Stomach (tissue), 19 donors: Measurements from ENCODE around the gene UPK3BL2. TPM values are rescaled to one million over a fixed set of nuclear protein-coding genes. Genes with fewer than 3 reads are reported as not detected.
"Not testable (repeated sequence)": the region's sequence is repeated elsewhere in the genome, so short reads cannot be mapped to it uniquely, and the experiment has no call there.

ENCODE experiments used
- DNase-seq, 2 donors: peaks; one replicate each; pipeline versions ENCODE4 v3.0.0 to v3.0.0-alpha.2; 2013 to 2019
- H3K27ac ChIP-seq, 5 donors: fragments of 200-600 bp in 4 of 5; sonication (generic) in 4 of 5; one replicate each; pipeline ENCODE4 v1.5.1; 2013 to 2019; ENCODE audit warnings: mild to moderate bottlenecking in 1 of 5, moderate library complexity in 1 of 5
- H3K27me3 ChIP-seq, 3 donors: fragments of 200-600 bp; sonication (generic); one replicate each; pipeline ENCODE4 v1.5.1; 2017 to 2019; ENCODE audit warnings: mixed run types in 1 of 3
- H3K36me3 ChIP-seq, 4 donors: fragments of 200-600 bp; sonication (generic); 1 replicate in 3 of 4; 2 replicates in 1 of 4; pipeline ENCODE4 v1.5.1; 2016 to 2019
- H3K4me1 ChIP-seq, 4 donors: fragments of 200-600 bp; sonication (generic); one replicate each; pipeline ENCODE4 v1.5.1; 2016 to 2019
- H3K4me3 ChIP-seq, 4 donors: fragments of 200-600 bp; sonication (generic) in 3 of 4; one replicate each; pipeline ENCODE4 v1.5.1; 2016 to 2019; ENCODE audit warnings: mild to moderate bottlenecking in 1 of 4
- H3K9me3 ChIP-seq, 4 donors: fragments of 200-600 bp; sonication (generic); one replicate each; pipeline ENCODE4 v1.5.1; 2016 to 2019
- WGBS, 5 donors: extraction: QIAGEN DNeasy Blood & Tissue Kit in 3 of 5; methylation state at CpG; one replicate each; pipeline versions ENCODE4 v1.1.5 to v1.1.7; 2013 to 2018; 5-methylcytosine and 5-hydroxymethylcytosine counted together
- intact Hi-C: fragments of 100-400 bp; cut with DNase I; formaldehyde crosslinking; loops from one replicate; pipeline ENCODE4 v1.15.1; 2023; ENCODE audit warnings: low total_unique reads
- long read RNA-seq, 10 donors: transcript quantifications; one replicate each; lab custom pipeline, GENCODE V29; 2026
- polyA plus RNA-seq, 3 donors: library from polyadenylated mRNA; stranded (reverse); fragments of 200-250 nt; gene quantifications; one replicate each; pipeline ENCODE4 v1.2.3, GENCODE V29; 2013
- total RNA-seq, 5 donors: library from RNA; depleted of rRNA; stranded (reverse); fragments of >200 nt; gene quantifications; one replicate each; pipeline versions ENCODE4 v1.1.0 to v1.2.3, GENCODE V29; 2014 to 2016
- donor health status: healthy with polysubstance abuse.
- donor health status: Bipolar disorder and iron deficiency.
- donor health status: healthy.

The UPK3BL2 gene
- 10 to 100 TPM in 3 of 5 donors, under 1 TPM in 1, not detected in 1; 0.89 to 37.3 (median 11.3) TPM for total RNA-seq
- 10 to 100 TPM in 1 of 3 donors, not detected in 2; 15.5 TPM for polyA plus RNA-seq
- long read RNA-seq, donor 1, partial matches to known transcripts = 0 of 1 reads
- long read RNA-seq, donor 1, other reads (novel, unspliced or antisense) = 0 of 1 reads
- long read RNA-seq, donor 2, partial matches to known transcripts = 0 of 4 reads
- long read RNA-seq, donor 2, other reads (novel, unspliced or antisense) = 0 of 4 reads
- long read RNA-seq, donor 3, partial matches to known transcripts = 0 of 2 reads
- long read RNA-seq, donor 3, other reads (novel, unspliced or antisense) = 0 of 2 reads
- long read RNA-seq, donor 4 = 0 reads
- long read RNA-seq, donor 5 = 0 reads
- long read RNA-seq, donor 6, transcript AC093668.3-201 (6 exons, 1,005 nt) = major isoform, 11 of 11 reads
- long read RNA-seq, donor 6, partial matches to known transcripts = 0 of 11 reads
- long read RNA-seq, donor 6, other reads (novel, unspliced or antisense) = 0 of 11 reads
- long read RNA-seq, donor 7 = 0 reads
- long read RNA-seq, donor 8, partial matches to known transcripts = 0 of 1 reads
- long read RNA-seq, donor 8, other reads (novel, unspliced or antisense) = 0 of 1 reads
- long read RNA-seq, donor 9 = 0 reads
- long read RNA-seq, donor 10 = 0 reads

DNA sequence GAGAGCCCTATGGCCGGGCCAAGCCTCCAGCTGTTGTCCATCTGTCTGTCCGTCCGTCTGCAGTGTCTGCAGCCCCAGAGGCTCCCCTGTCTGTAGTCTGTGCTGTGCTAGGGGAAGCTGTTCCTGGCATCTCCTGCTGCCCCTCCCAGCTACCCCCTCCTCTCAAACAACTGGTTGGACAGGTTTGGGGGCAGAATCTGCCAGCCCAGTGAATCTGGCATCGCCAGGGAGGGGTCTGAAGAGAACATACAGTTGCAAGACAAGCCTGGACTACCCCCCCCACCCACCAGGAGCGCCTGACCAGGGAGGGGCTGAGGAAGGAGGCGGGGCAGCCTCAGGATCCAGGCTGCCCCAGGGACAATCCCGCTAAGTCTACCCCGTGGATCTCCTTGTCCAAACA, at the start of gene UPK3BL2:
Gene UPK3BL2, minus strand, starts transcription at position 101 of the 400 bp plus-strand sequence. Its CDS starts 60 bp downstream, at position 41.
- H3K36me3 ChIP-seq, H3K9me3 ChIP-seq, intact Hi-C loops, H3K27me3 ChIP-seq, H3K4me3 ChIP-seq, DNase-seq, H3K27ac ChIP-seq, H3K4me1 ChIP-seq: not testable (repeated sequence)
- WGBS, 5 donors = no CpG with 5 or more reads among the region's 8 CpGs

DNA sequence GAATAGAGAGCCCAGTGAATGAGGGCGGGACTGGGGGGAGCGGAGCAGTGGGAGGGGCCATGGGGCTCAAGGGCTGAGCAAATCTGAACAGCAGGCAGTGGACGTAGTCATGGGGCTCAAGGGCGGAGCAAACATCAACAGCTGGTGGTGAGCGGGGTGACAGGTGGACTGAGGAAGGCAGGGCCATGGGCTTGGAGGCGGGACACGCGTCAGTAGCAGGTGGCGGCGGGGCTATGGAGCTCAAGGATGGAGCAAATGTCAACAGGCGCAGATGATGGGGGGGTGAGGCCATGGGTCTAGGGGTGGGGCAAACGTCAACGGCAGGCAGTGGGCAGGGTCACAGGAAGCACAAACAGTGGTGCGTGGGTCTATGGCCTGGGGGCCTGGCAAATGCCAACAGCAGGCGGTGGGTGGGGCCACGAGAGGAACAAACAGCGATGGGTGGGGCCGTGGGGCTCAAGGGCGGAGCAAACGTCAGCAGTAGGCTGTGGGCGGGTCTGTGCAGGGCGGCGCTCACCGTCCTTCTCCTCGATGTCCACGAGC, 49.1 kb upstream of the UPK3BL2 start:
- WGBS, 5 donors = 6 to 36% (median 12%) methylated on average over 6 to 9 of the region's 26 CpGs
- H3K27ac ChIP-seq = peak overlapping the region in 1 of 5 donors; percentile 72
- DNase-seq = peak in 1 of 2 donors; percentile 72

GRCh38 chr7:102589857-102590256, 46.4 kb upstream of the UPK3BL2 start:
- H3K4me3 ChIP-seq, H3K4me1 ChIP-seq, DNase-seq, H3K9me3 ChIP-seq, H3K36me3 ChIP-seq, H3K27me3 ChIP-seq, intact Hi-C loops, H3K27ac ChIP-seq: not testable (repeated sequence)
- no CpG with 5 or more reads among the region's 9 CpGs for WGBS, 5 donors

More for the DNA sequence above, 49.1 kb upstream of the UPK3BL2 start:
- H3K4me1 ChIP-seq, intact Hi-C loops, H3K9me3 ChIP-seq, H3K4me3 ChIP-seq, H3K36me3 ChIP-seq, H3K27me3 ChIP-seq: not testable (repeated sequence)

- H3K9me3 ChIP-seq, intact Hi-C loops, H3K27ac ChIP-seq, DNase-seq, H3K27me3 ChIP-seq, H3K4me3 ChIP-seq, H3K36me3 ChIP-seq, H3K4me1 ChIP-seq: not testable (repeated sequence)
- WGBS, 5 donors = no CpG with 5 or more reads among the region's 5 CpGs
These were observed 40.0 kb upstream of the UPK3BL2 start for GRCh38 chr7:102583495-102583894.

- H3K9me3 ChIP-seq, H3K36me3 ChIP-seq, intact Hi-C loops, H3K4me1 ChIP-seq, DNase-seq, H3K27me3 ChIP-seq, H3K4me3 ChIP-seq, H3K27ac ChIP-seq: not testable (repeated sequence)
- no CpG with 5 or more reads among the region's 5 CpGs for WGBS, 5 donors
These were observed 38.2 kb upstream of the UPK3BL2 start for GRCh38 chr7:102581722-102582121.

DNA sequence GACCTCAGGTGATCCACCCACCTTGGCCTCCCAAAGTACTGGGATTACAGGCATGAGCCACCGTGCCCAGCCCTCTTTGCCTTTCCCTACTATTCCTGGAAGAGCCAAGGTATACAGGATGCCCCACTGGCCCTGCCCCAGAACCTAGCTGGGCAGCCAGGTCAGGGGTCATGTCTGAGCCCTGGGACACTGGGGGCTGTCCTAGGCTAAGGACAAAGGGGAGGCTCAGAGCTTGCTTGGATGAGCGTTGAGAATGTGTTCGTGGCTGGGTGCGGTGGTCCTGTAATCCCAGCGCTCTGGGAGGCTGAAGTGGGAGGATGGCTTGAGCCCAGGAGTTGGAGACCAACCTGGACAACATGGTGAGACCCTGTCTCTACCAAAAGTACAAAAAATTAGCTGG, 35.0 kb upstream of the UPK3BL2 start:
- intact Hi-C loops = not testable (repeated sequence)
- WGBS, 5 donors = 79 to 93% (median 84%) methylated on average over 5 of the region's 5 CpGs

DNA sequence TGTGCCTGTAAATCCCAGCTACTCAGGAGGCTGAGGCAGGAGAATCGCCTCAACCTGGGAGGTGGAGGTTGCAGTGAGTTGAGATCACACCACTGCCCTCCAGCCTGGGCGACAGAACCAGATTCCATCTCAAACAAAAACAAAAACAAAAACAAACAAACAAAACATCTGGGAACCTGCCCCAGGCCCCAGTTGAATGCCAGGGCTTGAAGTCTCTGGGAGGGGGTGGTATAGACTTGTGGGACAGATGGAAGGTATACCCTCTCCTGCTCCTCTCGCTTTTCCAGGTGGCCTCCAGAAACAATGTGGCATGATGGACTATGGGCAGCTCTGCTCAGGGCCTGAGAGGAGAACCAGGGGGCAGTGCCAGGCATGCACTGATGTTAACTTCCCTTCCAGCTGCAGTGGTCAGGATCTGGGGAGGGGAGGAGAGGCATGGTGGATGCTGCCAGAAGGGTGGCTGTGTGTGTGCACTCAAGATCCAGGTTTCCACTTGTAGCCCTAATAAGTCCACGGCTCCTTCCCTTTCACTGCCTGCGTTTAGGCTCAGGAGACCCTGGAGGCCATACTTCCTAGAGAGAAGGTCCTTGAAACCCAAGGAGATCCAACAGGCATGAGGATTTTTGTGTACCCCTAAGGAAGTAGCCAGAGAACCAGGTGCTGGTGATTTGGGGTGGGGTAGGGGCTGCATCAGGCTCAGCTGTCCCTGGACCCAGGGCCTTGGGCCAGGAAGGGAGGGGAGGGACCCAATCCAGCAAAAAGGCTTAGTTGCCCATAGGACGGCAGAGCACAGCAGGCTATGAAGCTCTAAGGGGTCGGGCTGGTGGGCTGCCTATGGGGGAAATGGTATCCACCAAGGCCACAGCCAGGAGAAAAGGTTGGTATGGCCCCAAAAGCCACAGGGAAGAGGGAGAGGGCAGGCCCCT, 34.1 kb upstream of the UPK3BL2 start:
- not testable (repeated sequence) for H3K36me3 ChIP-seq, DNase-seq
- WGBS, 5 donors = 72 to 83% (median 76%) methylated on average over 6 to 7 of the region's 7 CpGs

More for the DNA sequence above, 35.0 kb upstream of the UPK3BL2 start:
- DNase-seq, H3K27me3 ChIP-seq, H3K36me3 ChIP-seq, H3K27ac ChIP-seq, H3K4me1 ChIP-seq, H3K9me3 ChIP-seq, H3K4me3 ChIP-seq: not testable (repeated sequence)

DNA sequence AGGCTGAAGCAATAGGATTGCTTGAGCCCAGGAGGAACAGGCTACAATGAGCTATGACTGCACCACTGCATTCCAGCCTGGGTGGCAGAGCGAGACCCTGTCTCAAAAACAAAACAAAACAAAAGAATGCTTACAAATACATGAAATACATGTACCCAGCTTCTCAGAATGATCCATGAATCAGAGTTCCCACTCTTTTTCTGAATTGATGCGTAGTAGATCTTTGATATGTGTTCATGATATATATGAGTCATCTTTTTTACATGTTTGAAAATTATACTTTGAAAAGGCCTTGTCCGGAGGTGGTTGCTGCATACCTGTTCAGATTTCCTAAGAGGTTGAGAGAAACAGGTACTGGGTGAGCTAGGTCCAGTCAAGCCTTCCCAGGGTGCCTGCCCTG, 32.9 kb upstream of the UPK3BL2 start:
- H3K36me3 ChIP-seq, H3K27me3 ChIP-seq, H3K9me3 ChIP-seq, intact Hi-C loops, H3K4me1 ChIP-seq, H3K27ac ChIP-seq, H3K4me3 ChIP-seq, DNase-seq: not testable (repeated sequence)
- no CpG with 5 or more reads among the region's 3 CpGs for WGBS, 5 donors

More for the DNA sequence above, 34.1 kb upstream of the UPK3BL2 start:
- intact Hi-C loops, H3K4me3 ChIP-seq, H3K9me3 ChIP-seq, H3K4me1 ChIP-seq, H3K27me3 ChIP-seq, H3K27ac ChIP-seq: not testable (repeated sequence)

DNA sequence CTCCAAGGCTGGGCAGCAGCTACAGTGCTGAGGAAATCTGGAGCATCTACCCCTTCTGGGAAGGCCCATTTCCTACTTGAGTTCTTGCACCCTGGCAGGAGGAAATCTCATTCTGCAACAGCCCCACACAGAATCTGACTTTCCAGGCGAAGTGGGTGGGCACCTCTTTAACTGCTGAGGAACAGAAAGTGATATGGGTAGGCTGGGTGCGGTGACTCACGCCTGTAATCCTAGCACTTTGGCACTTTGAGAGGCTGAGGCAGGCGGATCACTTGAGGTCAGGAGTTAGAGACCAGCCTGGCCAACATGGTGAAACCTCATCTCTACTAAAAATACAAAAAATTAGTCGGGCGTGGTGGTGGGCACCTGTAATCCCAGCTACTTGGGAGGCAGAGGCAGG, 31.1 kb upstream of the UPK3BL2 start:
- intact Hi-C loops, H3K27me3 ChIP-seq, H3K9me3 ChIP-seq, H3K27ac ChIP-seq, H3K4me1 ChIP-seq, H3K36me3 ChIP-seq, DNase-seq, H3K4me3 ChIP-seq: not testable (repeated sequence)
- no CpG with 5 or more reads among the region's 6 CpGs for WGBS, 5 donors
